NCI-H2081 treated with DMSO at 0.1 percent for 48 hours (cell line): ENCODE results near the gene TMEM132D.

Source experiments
- DNase-seq: peaks from one replicate; lab custom pipeline; 2025; lab: John Stamatoyannopoulos, UW

The TMEM132D gene

DNA sequence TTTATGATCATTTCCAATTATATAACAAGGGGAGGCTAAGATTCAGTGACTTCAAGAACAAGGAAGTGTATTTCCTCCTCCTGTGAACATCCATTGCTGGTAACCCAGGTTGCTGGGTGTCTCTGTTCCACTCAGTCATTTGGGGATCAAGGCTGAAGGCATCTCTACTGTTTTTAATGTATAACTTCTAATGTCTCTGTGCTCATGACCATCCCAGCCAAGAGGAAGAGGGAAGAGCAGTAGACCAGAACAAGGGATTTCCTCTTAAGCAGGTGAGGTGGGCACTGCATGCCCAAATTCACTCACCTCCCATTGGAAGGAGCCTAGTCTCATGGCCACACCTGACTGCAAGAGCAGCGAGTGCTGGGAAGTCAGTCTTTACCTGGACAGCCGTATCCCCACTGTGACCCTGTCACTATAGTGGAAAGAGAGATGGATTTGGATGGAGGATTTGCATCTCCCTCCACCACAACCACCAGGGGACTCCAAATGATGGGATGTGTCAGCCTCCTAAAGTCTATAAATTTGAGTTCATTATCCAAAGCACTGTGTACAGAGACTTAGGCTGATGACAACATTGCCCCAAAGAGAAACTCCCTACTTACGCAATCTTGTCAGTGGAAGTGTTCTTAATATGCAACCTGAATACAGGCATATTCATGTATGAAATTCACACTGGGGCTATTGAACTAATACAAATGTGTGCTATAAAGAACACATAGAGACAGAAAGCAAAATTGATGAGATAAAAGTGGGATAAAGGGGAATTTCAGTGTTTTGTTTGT lies 368.7 kb downstream of the TMEM132D start:
- DNase-seq: no peak

DNA sequence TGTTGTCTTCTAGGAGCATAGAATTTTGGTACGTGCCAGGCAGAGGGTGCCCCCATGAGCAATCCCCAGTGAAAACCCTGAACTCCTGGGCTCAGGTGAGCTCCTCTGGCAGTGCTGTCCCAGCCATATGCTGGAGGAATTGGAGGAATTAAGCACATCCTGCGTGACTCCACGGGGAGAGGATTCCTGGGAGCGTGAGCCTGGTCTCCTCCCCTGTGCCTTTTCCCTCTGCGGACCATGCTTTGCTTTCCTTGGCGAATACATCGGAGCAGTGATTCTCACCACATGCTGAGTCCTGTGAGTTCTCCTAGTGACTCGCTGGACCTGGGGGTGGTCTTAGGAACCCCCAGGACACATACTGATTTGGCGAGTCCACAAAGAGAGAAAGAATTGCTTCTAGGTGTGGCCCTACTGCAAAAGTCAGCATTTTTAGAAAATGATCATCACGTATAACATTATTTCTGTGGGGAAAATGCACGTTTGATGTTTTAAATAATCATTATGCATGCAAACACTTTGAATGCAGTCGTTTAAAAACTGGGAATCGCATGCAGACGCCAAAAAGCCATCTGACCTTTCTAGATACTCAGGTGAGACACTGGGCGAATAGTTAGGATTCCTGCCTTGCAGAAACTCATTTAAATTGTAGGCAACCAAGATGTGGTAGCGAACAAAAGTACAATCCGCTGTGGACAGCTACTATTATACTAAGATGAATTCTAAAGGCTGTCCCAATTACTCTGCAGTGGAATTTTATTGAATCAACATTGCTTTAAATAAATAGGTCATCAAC lies 370.9 kb downstream of the TMEM132D start:
- DNase-seq: no peak

DNA sequence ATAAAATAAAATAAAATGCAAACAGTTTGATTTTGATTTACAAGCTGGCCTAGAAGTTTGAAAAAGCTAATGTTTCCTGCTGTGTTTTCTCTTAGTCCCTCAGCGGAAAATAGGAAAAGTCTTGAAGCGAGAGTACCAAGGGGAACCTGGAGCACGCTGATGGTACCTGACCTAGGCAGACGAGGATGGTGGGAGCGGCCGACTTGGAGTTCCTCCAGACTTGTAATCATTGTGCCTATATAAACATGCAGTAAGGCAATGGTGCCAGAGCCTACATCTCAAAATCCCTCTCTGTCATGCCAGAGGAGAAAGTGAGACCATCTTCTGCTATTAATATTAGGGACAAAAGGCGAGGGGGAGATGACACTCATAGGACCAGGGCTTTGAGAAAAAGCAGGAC lies 371.7 kb downstream of the TMEM132D start:
- DNase-seq: no peak

DNA sequence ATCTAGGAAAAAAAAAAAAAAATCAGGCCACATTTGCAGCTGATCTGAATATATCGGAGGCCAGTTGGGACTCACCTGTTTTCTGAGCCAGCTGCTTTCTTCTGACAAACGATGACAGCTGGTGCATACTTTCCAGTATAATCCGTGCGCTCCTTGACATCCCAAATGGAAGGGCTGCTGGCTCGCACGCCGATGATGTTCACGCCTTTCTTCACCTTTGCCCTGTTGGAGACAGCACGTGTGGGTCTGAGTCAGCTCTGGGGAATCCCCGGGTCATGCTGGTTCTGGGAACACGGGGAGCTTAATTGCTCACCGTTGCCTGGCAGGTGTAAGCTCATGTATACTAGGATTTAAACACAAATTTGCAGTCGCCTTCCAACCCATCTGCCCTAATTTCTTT lies 372.8 kb downstream of the TMEM132D start:
- peak; percentile 61 for DNase-seq

DNA sequence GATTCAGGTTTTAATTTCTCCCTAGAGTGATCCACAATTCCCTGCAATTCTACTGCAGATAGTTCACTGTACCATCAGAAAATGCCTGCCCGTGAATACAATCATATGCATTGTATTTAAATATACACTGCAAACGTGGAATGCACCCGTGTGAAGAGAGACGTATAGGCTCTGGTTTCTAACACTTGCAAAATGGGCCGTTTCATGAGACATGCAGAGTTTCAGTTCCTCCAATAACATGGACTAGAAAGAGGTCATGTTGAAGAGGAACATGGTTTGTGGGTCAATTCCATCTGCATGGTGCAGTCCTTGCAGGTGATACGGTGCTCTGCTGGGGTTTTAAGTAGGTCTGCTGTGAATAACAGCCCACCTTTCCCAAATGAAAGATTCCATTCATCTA lies 373.3 kb downstream of the TMEM132D start:
- DNase-seq: no peak

DNA sequence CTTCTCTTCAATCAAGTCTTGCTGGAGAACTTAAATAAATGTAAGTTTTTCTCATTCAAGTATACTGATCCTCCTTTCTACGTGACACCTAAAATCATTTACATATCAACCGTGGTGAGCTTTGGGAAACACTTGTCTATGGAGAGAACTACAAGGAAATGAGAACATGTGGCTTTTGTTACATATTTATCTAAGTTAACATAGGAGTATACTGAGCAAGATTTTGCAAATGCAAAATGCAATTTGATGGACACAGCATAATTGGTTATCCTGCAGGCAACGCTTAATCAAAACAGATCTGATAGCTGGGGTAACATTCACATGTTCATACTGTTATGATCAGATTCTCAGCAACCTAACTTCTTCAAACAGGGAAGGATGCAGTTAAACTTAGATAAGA lies 376.3 kb downstream of the TMEM132D start:
- DNase-seq: no peak

DNA sequence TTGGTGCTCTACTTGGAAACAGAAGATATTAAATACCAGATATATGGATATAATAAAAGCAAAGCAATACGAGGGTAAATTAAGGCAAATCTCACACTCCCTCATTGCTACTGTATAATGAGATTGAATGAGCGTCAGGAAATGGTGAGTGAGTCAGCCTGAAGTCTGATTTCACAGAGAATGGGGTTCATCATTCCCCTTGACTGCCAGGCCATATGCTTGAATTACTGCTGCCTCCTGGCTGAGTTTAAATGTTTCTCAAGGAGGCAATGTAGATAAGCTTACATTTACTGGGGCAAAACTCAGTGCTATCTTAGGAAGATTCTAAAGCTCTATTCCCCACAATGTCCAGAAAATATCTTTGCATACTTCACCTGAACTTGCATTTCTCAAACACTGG lies 380.2 kb downstream of the TMEM132D start:
- DNase-seq: no peak

DNA sequence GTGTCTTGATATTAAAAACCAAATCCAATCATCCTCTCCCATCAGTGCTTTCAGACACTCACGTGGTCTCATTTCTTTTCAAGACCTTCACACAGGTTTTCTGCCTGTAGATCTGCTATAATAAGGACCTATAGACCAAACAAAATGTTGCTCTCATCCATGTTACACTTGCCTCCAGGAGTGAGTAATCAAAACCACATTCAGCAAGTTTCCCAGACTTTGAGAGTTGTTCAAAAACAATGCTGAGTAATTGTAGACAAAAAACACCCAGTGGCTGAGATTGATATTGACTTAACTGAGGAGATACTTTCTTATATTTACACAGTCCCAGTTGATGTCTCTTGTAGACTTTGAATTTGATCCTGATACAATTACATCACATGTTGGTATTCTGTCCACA lies 383.1 kb downstream of the TMEM132D start:
- DNase-seq: no peak

DNA sequence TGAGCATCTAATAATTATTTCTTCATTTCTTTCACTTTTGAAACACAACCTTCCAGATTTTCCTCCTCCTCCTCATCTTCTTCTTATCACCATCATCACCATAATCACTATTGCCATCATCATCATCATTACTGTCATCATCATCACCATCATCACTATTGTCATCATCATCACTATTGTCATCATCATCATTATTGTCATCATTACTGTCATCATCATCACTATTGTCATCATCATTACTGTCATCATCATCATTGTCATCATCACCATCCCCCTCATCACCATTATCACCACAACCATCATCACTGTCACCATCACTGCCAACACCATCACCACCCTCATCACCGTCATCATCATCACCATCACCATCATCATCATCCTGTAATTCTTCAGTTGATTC lies 400.0 kb downstream of the TMEM132D start:
- DNase-seq: no peak

DNA sequence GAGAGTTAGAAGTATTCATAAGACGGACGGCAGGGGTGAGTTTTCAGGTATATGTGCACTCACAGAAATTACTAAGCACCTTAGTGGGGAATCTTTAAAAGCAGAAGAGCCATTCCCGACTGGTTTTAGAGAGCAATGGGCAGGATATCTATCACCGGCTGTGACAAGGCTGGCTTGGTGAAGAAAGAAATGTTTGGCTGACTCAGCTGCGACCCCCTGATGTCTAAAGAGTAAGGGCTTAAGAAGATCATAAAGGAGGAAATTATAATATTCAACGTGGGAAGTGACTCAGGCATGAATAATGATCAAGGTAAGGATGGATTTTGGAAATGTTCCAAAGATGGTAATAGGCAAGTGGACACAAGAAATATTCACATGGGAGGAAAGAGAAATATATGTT lies 407.6 kb downstream of the TMEM132D start:
- no peak for DNase-seq

DNA sequence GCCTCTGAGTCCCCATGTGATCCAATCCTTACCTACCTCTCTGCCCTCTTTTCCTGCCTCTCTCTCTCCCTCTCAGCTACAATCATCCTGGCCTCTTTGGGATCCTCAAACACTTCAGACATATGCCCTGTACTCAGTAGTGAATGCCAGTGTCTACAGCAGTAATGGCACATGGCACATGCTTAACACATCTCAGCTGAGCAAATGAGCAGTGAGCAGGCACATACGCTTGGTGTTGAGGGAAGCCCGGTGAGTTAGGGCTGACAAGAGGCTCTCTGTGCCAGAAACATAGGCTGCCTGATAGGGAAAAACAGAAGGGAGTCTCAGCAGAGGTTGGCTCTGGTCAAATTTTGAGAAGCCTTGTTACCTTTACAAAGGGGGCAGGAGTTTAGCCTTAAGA lies 409.1 kb downstream of the TMEM132D start:
- no peak for DNase-seq

DNA sequence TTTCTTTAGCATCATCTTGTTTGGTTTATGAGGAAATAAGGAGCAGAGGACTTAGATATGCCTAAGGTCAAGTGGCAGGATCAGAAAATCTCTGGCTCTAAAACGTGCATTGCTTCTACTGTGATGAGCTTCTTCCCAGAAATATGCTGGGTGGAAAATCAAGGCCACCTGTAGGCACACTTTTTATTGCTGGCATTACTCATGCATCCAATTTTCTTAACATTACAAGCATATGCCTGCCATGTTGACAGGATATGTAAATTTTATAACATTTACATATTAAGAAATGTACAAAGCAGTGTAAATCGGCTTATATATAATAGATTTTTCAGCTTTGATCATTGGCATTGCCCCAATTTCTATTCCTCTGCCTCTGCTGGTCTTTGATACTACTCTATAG lies 409.6 kb downstream of the TMEM132D start:
- DNase-seq: no peak

DNA sequence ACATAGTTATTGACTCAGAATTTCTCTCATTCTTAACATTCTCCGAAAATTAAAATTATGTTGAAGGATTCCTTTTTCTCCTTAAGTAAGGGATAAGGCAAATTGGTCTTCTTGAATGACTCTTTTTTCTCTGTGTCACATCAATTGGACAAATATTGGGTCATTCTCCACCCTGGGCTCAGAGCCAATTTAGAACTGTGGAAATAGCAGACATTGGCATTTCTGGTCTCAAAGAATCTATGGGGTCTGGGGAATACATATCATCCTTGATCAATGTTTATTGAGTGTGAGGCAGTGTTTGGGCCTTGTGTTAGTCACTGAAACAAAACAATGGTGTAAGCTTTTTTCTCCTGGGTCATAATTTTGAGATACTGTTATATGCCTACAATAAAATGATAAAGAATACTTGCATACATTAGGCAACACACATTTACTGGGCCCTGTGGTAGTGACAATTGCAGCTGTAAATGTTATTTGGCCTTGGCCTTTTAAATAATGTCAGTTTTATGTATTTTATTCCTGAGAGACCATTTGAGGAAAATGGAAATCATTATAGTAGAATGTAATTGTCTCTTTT lies 414.6 kb downstream of the TMEM132D start:
- DNase-seq: no peak

DNA sequence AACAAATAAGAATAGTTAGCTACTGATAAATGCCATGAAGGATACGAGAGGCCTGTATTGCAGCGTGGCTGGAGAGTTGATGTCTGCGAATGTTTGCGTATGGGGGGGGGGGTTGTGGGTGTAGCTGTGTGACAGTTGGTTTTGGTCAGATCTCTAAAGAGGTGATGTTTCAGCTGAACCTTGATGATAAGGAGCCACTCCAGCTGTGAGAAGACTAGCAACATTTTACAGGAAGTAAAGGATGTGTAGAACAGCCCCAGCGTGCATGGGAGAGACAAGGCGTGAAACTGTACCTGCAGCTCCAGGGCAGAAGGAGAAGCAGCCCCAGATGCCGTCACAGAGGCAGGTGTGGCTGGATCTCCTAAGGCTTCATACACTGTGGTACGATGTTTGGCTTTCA lies 416.9 kb downstream of the TMEM132D start:
- no peak for DNase-seq

DNA sequence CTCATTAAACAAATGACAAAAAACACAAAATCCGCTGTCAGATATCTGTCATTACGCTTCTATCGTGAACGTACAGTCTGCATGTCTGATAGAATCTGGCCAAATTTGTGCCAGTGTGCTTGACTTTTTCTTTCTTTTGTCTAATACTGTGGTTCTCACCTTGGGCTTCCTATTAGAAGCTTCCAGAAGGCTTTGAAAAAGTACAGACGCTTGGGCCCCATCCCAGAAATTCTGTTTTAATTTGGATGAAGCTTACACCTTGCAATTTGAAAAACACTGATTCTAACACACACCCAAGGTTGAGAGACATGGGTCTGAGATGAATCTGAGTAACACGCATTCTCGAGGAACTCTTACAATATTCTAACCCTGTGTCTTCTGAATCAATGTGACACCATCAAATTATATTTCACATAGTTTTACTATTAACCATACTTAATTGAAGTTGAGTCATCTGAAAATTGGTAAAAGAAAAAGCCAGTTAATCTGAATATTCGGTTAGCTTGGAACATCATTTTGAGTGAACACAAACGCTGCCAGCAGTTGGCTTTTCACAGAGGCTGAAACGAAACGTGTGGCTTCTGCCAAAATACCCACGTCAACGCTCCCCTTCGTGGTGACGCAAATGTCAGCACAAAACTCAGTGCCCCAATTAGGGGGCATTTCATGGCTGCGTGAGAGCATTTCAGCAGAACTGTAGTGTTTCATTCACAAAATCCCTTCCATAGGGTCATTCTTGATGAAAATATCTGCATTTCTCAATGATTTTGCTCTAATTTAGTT lies 420.5 kb downstream of the TMEM132D start:
- DNase-seq: no peak

DNA sequence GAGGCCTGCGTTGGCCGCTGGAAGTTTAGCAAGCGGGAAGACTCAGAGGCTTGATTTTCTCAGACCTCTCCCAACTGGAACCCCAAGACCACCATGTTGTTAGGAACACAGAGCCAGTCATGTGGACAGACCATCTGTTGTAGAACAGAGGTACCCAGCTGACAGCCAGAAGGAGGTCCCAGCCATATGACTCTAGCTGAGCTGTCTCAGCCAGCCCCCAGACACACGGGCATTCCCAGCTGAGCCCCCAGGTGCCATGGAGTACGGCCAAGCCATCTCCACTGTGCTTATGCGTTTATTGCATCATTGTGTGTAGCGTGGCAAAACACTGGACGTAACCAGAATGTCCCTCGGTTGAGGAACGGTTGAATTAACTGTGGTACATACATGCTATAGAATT lies 421.9 kb downstream of the TMEM132D start:
- no peak for DNase-seq

DNA sequence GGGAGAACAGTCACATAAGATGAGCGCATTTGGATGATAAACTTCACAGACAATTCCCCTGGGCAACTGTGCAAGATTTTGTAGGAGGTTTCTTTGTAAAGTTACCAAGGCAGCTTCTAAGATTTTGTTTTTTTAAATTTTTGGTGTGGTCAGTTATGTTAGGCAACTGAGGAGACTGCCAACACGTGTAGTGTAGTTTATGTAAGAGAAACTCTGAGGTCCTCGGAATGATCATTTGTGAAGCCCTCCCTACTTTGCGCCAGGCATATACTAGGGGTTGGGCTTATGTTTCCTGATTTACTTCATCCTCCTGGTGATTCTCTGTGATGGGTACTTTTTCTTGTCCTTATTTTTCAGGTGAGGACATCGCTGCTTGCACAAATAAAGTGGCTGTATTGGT lies 433.6 kb downstream of the TMEM132D start:
- DNase-seq: no peak

DNA sequence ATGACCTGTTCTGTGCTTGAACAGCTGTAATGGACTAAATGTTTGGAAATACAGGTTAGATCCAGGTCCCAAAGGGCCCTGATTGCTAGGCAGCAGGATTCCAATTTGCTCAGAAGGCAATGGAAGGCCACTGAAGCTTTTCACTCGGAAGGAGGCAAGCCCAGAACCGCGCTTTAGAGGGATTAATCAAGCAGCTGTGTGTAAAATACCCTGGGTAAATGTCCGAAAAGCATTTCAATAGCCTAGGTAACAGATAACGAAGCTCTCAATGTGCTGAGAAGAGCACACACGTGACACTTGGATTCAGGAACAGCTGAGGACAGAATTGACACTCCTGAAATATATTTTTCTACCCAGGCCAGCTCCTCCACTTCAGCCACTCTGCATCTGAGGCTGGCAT lies 436.1 kb downstream of the TMEM132D start:
- no peak for DNase-seq

DNA sequence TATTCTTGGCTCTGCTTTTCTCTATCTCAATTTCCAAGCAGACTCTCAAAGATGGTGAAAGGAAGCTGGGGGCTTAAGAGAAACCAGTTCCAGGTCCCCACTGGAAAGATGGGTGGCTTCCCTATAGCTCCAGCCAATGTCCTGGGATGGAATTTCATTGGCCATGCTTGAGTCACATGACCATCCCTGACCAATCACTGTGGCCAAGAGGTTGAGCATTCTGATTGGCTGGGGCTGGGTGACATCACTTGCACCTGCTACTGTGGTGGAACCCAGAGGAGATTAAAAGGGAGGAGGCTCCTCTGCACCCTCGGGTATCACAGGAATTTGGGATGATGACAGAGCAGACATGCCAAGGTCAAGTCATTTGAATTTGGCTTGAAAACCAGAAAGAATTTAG lies 436.5 kb downstream of the TMEM132D start:
- no peak for DNase-seq

DNA sequence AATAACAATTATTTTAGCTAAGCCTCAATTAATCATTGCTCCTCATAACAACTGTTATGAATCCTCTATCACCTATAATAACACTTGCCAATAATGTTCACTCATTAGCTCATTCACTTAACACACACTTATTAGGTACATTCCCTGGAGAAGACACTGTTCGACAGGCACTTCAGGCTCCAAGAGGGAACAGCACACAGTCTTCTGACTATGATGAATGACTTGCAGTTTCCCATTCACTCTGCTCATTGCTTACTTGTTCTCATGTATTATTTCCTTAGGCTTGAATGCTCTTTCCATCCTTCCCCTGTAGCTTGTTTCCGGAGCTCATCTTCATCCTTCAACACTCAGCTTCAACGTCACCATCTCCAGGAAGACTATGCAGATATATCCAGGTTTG lies 437.3 kb downstream of the TMEM132D start:
- DNase-seq: no peak

DNA sequence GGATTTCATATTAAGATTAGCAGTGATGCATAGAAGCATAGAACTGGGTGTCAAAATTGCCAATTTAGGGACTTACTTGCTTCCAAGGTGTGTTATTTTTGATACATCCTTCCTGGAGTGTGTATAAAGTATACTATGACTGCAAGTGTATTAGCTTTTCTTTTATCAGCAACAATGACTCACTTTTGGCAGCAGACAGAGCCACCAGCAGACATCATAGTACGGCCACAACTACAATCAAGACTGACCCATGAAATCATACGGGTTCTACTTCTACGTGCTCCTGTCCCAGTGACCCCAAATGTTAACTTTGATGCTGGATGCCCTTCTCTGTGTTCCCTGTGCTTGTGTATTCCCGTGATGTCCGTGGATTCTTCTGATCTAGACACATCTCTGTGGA lies 443.9 kb downstream of the TMEM132D start:
- DNase-seq: no peak

DNA sequence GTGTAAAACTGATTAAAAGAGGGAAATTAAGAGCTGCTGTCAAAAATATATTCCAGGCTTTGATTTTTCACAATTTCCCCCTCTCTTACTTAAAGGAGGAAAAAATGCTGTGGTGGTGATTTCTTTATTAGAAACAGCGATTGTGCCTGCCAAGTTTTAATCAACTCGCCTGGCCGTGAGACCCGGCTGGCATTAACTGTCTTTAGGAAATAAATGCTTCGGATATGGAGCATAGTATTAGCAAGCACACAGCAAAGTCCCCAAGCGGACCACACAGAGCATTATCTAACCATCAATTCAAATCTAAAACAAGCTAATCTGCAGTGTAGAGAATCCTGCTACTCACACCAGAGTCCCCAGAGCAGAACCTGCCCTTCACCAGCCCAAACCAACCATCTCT lies 457.1 kb downstream of the TMEM132D start:
- DNase-seq: no peak

DNA sequence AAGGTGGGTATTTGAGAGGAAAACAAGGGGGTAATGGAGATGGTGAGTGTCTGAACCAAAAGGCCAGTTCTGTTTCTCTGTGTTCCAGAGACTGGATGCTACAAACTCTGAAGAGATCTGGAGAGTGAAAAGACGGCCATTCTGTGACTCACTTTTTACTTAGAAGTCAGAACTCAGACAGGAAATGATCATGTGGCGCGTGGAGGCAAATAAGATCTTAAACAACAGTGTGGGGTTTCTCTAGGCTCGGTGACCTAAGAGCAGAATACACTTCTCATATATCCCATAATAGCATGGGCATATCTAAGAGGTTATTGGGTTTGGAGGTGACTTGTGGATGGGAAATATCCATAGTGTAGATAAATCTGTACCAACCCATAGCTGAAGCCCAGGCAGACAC lies 463.5 kb downstream of the TMEM132D start:
- DNase-seq: no peak
